Activated CD4-positive, alpha-beta T cell treated with anti-CD3 and anti-CD28 coated beads, Interleukin-2, amount 50 U/mL, for 48 hours (primary cell): ENCODE measurements around the gene PTMS.

Experiments used
- DNase-seq, 2 experiments: peaks; one replicate each; pipeline ENCODE4 v3.0.0-alpha.2; 2020

The PTMS gene

DNA sequence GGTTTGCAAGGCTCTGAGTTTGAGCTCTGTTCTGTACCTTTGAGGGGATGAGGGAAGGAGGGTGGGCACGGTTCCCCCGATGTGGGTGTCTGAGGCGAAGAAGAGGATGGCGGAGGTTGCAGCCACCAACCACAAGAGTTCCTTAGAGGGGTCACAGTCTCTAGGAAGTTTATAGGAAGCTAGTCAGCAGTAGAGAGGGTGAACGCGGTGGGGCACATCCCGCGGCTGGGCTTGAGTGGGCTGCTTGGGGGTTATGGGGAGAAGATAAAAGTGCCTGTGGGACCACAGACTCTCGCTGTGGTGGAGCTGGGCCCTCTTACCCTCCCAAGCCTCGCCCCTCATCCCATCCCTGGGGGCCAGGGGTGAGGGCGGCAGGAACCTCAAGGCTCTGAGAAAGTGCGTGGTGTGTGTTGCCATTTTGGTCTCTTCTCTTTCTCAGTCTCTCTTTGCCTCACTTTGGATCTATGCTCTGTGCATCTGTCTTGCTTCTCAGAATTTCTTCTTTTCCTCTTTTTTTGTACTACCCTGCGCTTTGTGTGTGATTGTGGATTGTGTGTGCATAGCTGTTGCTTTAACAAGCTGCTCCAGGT, 25.9 kb downstream of the PTMS start:
- DNase-seq, result peak in 1 of 2 experiments; percentile 50

DNA sequence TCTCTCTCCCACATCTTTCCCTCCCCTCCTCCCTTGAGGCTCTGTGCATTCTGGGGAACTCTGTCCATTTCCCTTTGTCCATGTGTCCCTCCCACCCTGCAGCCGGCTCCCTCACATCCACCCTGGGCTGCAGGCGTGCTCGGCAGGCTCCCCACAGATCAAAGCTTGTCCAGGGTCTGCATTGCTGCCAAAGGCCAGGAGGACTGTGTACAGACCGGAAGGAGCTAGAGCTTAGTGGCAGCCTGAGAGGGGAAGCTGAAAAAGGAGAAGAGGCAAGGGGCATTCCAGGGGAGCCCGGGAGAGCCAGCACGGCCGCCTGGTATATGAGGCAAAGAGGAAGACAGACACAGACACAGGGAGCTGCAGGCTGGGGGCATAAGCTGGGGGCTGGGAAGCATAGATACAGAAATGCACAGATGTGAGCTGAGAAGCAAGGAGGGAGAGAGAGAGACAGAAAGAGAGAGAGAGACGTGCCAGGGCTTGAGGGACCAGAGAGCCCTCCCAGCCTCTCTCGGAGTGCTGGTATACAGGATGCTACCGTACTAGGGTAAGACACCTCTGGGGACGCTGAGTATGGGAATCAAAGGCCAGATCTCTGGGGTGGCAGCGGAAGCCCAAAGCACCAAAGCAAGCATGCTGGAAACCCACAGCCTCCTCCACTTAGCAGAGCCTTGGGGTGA, 26.5 kb downstream of the PTMS start:
- DNase-seq, result peak in 1 of 2 experiments; percentile 38

DNA sequence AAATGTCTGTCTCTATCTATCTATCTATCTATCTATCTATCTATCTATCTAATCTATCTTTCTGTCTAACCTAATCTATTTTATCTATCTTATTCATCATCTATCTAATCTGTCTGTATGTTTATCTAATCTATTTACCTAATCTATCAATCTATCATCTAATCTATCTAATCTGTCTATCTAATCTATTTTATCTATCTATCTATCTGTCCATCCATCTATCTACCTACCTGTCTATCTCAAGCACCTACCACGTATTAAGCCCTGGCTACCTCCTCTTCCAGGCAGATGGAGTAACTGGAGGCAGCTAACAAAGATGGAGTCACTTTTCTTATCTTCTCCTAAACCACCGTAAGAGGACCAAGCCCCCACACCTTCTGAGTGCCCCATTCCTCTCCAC, 28.9 kb downstream of the PTMS start:
- DNase-seq, result no peak

DNA sequence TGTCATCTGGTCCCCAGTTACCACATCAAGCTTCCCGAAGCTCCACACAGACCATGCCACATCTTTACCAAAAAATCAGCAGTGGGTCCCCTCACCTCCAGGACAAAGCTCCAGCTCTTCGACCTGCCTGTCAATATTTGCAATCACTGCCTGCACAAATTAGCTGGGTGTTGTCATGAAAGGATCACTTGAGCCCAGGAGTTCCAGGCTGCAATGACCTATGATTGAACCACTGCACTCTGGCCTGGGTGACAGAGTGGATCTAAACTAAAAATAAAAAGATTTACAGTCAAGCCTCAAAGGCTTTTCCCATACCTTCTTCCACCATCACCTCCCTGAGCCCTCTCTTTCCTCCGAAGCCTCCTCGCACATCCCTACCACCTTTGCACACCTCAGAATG, 30.4 kb downstream of the PTMS start:
- DNase-seq, result no peak

DNA sequence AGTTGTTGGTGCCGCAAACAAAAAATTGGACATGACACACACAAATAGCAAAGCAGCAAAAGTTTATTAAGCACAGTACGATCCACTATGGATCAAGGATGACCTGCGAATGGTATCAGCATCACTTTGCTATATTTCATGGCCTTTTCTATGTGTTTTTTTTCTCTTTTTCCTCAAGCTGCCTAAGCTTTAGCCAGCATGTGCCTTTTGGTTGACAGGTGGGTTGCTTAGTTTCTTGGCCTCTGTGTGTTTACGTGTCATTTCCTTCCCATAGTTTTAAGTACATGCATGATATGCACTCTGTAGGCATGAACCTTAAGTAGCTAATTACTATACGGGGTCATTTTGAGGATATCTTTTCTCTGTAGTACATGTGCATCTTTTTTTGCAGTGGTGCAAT, 33.0 kb downstream of the PTMS start:
- DNase-seq, result no peak

DNA sequence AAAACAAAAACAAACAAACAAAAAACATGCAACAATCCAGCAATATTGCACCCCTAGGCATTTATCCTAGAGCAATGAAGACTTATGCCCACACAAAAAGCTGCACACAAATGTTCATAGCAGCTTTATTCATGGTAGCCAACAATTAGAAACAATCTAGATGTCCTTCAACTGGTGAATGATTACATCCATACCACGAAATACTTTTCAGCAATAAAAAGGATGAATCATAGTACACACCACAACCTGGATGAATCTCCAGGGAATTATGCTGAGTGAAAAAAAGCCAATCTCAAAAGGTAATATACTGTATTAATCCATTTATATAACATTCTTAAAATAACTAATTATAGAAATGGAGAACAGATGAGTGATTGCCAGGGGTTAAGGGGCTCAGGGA, 41.0 kb downstream of the PTMS start:
- DNase-seq, result no peak

DNA sequence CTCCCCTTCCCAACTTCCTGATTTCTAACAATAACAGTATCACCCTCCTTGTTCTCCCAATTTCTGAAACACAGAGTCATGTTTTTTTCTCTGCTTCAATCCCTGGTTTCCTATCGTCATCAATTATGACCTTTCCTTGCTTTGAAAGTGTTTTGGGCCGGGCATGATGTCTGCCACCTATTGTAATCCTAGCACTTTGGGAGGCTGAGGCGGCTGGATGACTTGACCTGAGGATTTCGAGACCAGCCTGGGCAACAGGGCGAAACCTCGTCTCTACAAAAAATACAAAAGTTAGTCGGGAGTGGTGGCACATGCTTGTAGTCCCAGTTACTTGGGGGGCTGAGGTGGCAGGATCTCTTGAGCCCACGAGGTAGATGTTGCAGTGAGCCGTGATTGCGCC, 42.9 kb downstream of the PTMS start:
- no peak for DNase-seq

DNA sequence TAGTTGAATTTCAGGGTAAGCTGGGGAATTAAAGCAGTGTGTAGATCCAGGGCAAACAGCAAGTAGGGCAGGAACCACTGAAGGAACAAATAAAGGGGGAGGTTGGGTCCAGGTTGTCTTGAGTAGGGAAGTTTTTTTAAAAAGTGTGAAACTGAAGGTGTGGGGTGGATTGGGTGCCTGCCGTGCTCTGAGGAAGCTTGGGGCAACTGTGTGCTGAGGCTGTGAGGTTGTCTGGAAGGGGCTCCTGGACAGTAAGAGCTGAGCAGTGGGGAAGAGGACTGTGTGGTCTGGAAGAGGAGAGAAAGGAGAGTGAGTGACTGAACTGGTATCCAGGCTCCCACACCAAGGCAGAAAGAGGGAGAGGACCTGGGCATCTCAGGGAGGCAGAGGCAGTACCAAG, 44.6 kb downstream of the PTMS start:
- DNase-seq, result no peak

DNA sequence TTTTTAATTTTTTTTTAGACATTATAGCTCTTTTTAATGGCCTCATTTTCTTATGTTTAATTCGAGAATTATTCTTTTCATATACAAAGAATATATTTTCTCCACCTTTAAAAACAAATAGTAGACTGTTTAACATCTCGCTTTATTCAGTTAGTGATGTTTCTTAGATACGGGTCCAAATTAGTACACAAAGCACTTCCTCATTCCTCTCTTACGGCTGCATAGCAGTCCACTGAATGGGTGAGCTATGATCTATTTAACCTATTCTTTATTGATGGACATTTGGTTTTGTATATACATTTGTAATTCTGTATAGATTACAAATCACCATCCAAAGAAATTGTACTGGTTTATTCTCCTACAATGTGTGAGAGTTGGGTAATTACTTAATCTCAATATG, 47.2 kb downstream of the PTMS start:
- DNase-seq, result no peak

DNA sequence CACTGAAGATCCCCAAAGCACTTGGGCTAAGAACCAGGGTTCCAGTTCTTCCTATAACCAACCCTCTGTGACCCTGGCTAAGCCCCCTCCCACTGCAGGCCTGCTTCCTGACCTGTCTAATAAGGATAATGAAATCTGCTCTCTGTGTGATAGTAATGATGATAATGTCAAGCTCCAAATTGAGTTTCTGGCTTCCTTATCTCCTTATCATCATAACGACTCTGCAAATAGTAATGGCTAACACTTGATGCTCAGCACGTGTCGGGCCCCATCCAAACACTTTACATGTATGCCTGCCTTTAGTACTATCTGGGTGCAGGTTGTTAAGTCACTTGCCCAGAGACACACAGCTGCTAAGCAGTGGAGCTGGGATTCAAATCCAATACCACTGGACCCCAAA, 50.4 kb downstream of the PTMS start:
- no peak for DNase-seq

DNA sequence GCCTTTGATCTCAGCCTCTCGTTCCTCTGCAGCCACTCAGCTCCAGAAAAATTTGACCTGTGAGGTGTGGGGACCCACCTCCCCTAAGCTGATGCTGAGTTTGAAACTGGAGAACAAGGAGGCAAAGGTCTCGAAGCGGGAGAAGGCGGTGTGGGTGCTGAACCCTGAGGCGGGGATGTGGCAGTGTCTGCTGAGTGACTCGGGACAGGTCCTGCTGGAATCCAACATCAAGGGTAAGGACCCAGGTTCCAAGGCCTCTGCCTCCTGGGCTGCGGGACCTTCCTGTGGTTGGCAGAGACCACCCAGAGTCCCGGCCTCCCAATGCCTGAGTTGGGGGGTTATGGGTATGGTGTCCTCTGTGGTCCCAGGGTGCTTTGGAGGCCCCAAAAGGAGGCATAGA, 50.9 kb downstream of the PTMS start:
- no peak for DNase-seq

DNA sequence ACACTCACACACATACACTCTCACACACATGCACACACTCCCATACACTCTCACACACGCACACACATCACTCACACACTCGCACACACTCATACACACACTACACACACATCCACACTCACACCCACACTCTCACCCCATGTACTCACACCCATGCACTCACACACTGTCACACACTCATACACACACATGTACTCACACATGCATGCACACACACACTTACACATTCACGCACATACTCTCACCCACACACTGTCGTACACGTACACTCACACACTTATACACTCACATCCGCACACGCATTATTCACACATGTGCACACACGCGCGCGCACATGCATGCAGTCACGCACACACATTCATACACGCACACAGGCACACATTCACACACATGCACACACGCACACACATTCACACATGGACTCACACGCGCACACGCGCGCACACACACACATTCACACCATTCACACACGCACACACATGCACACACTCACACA, 51.5 kb downstream of the PTMS start:
- no peak for DNase-seq

DNA sequence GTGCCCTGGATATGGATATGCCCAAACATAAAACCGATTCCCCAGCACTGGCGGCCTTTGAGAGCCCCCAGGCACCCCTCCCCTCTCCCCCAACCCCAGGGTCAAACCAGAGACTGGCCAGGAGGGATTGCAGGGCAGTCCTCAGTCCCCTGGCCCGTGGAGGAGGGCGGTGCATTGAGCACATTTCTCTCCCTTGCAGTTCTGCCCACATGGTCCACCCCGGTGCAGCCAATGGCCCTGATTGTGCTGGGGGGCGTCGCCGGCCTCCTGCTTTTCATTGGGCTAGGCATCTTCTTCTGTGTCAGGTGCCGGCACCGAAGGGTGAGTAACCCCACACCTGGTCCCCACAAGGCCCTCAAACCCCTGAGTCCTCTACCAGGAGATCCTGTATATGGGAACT, 52.1 kb downstream of the PTMS start:
- DNase-seq, result no peak

DNA sequence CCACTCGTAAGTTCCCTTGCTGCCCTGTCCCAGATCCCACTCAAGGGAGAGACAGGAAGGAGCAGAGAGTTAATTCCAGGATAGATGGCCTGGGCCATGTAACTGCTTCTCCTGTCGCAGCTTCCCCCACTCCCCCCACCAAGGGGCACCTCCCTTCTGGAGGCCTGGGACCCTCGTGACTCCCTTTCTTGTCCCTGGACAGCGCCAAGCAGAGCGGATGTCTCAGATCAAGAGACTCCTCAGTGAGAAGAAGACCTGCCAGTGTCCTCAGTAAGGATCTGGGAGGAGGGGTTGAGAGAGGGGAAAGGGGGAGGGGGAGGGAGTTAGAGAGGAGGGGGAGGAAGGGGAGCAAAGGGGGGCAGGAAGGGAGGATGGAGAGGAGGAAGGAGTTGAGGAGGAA, 52.5 kb downstream of the PTMS start:
- DNase-seq, result no peak

DNA sequence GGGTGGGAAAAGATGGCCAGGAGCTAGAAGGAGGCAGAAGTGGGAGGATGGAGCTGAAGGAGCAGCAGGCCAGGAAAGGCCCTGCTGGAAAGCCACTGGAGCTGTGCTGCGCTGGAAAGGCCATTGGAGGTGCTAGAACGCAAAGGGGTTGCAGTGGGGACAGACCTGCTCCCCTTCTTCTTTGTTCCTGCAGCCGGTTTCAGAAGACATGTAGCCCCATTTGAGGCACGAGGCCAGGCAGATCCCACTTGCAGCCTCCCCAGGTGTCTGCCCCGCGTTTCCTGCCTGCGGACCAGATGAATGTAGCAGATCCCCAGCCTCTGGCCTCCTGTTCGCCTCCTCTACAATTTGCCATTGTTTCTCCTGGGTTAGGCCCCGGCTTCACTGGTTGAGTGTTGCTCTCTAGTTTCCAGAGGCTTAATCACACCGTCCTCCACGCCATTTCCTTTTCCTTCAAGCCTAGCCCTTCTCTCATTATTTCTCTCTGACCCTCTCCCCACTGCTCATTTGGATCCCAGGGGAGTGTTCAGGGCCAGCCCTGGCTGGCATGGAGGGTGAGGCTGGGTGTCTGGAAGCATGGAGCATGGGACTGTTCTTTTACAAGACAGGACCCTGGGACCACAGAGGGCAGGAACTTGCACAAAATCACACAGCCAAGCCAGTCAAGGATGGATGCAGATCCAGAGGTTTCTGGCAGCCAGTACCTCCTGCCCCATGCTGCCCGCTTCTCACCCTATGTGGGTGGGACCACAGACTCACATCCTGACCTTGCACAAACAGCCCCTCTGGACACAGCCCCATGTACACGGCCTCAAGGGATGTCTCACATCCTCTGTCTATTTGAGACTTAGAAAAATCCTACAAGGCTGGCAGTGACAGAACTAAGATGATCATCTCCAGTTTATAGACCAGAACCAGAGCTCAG, 53.2 kb downstream of the PTMS start:
- no peak for DNase-seq

DNA sequence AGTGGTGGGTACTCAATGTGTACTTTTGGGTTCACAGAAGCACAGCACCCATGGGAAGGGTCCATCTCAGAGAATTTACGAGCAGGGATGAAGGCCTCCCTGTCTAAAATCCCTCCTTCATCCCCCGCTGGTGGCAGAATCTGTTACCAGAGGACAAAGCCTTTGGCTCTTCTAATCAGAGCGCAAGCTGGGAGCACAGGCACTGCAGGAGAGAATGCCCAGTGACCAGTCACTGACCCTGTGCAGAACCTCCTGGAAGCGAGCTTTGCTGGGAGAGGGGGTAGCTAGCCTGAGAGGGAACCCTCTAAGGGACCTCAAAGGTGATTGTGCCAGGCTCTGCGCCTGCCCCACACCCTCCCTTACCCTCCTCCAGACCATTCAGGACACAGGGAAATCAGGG, 54.0 kb downstream of the PTMS start:
- no peak for DNase-seq
